Mesangial cell (primary cell): ENCODE data around the gene SARDH. TPM values are rescaled to one million over a fixed set of nuclear protein-coding genes. Genes with fewer than 3 reads are reported as not detected.

ENCODE experiments used
- total RNA-seq: library from RNA; depleted of rRNA; stranded (reverse); fragments of >200 nt; gene quantifications from 2 replicates; pipeline ENCODE4 v1.2.3, GENCODE V29; 2015

Gene SARDH
- total RNA-seq = 0.49 and 5.6 TPM in 2 replicates

GRCh38 chr9:133737774-133738639, at the start of gene SARDH:
Gene SARDH, minus strand, starts transcription at chr9:133738352. Its CDS starts 4,179 bp downstream, at chr9:133734173.

GRCh38 chr9:133635533-133636531, 102.3 kb downstream of the SARDH start, which contains the start of gene DBH:
Gene DBH, plus strand, starts transcription at chr9:133636363. Its CDS starts 9 bp downstream, at chr9:133636372.

Other genes with a start within 250 kb of the SARDH start
- not detected in 2 replicates for gene MYMK, start 213.4 kb downstream of the SARDH start, total RNA-seq
- gene ADAMTSL2, start 203.6 kb downstream of the SARDH start, total RNA-seq = under 0.01 and 0.25 TPM in 2 replicates
- gene FAM163B, start 129.0 kb downstream of the SARDH start, total RNA-seq = not detected in 2 replicates
- not detected in 2 replicates for gene DBH, start 102.0 kb downstream of the SARDH start, total RNA-seq